ENCODE measurements around the gene FAM180A. TPM values are rescaled to one million over a fixed set of nuclear protein-coding genes. Genes with fewer than 3 reads are reported as not detected.

The FAM180A gene
- total and polyA plus RNA-seq, 4 donors = 0.19 to 10.5 (median 5.6) TPM

- TF ChIP-seq, protein P1, sequence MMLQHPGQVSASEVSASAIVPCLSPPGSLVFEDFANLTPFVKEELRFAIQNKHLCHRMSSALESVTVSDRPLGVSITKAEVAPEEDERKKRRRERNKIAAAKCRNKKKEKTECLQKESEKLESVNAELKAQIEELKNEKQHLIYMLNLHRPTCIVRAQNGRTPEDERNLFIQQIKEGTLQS (IDR thresholded peaks at IDR 0.05) = no peak
- TF ChIP-seq HNF4A (conservative IDR thresholded peaks at IDR 0.05) = no peak
- no peak for TF ChIP-seq RAD21 (IDR thresholded peaks at IDR 0.05)
- TF ChIP-seq FOXA1 (IDR thresholded peaks at IDR 0.05) = no peak
- TF ChIP-seq RXRA (IDR thresholded peaks at IDR 0.05) = no peak
- TF ChIP-seq YY1 (IDR thresholded peaks at IDR 0.05) = no peak
- TF ChIP-seq, protein P2, sequence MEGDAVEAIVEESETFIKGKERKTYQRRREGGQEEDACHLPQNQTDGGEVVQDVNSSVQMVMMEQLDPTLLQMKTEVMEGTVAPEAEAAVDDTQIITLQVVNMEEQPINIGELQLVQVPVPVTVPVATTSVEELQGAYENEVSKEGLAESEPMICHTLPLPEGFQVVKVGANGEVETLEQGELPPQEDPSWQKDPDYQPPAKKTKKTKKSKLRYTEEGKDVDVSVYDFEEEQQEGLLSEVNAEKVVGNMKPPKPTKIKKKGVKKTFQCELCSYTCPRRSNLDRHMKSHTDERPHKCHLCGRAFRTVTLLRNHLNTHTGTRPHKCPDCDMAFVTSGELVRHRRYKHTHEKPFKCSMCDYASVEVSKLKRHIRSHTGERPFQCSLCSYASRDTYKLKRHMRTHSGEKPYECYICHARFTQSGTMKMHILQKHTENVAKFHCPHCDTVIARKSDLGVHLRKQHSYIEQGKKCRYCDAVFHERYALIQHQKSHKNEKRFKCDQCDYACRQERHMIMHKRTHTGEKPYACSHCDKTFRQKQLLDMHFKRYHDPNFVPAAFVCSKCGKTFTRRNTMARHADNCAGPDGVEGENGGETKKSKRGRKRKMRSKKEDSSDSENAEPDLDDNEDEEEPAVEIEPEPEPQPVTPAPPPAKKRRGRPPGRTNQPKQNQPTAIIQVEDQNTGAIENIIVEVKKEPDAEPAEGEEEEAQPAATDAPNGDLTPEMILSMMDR (IDR thresholded peaks at IDR 0.05; ENCODE audit: low read depth, low read length, missing input control) = no peak
- TF ChIP-seq HNF4G (IDR thresholded peaks at IDR 0.05) = no peak
- no peak for TF ChIP-seq JUND (IDR thresholded peaks at IDR 0.05)
- no peak for TF ChIP-seq SP1 (IDR thresholded peaks at IDR 0.05)
- TF ChIP-seq FOXA2 (IDR thresholded peaks at IDR 0.05) = no peak
- no peak for TF ChIP-seq GABPA (IDR thresholded peaks at IDR 0.05 in 1 of 2, conservative IDR thresholded peaks at IDR 0.05 in 1 of 2)
- TF ChIP-seq, protein P3, sequence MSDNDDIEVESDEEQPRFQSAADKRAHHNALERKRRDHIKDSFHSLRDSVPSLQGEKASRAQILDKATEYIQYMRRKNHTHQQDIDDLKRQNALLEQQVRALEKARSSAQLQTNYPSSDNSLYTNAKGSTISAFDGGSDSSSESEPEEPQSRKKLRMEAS (IDR thresholded peaks at IDR 0.05) = no peak
- H3K27ac ChIP-seq (ENCODE audit: low read depth in 1 of 2, low read length in 2 of 2) = no peak overlapping the region
- H3K27me3 ChIP-seq (ENCODE audit: control insufficient read depth in 4 of 4, insufficient read depth in 4 of 4, low read length in 3 of 4) = no peaks in the 10 kb centered on the region
- 83% methylated on average over 6 of the region's 6 CpGs for WGBS
- no peak for DNase-seq (ENCODE audit: low spot score)
- no peaks in the 10 kb centered on the region for H3K9me3 ChIP-seq (ENCODE audit: control insufficient read depth in 4 of 4, low read length in 3 of 4)
- no peak overlapping the region for H3K9ac ChIP-seq (ENCODE audit: low read depth in 1 of 2, low read length in 2 of 2)
- H3K4me1 ChIP-seq (ENCODE audit: control insufficient read depth in 4 of 4, insufficient read depth in 4 of 4, low read length in 3 of 4) = no peaks in the 10 kb centered on the region
- H3K4me3 ChIP-seq (ENCODE audit: low read depth in 1 of 3, low read length in 3 of 3) = no peak overlapping the region
- no peaks in the 10 kb centered on the region for H3K36me3 ChIP-seq (ENCODE audit: control insufficient read depth in 4 of 4, insufficient read depth in 3 of 4, low read depth in 1 of 4, low read length in 3 of 4)
These were observed 11.9 kb downstream of the FAM180A start for GRCh38 chr7:135736586-135737305.

- H3K4me1 ChIP-seq (ENCODE audit: control insufficient read depth in 4 of 4, insufficient read depth in 4 of 4, low read length in 3 of 4) = no peaks in the 10 kb centered on the region
- H3K4me3 ChIP-seq (ENCODE audit: low read depth in 1 of 3, low read length in 3 of 3) = no peak overlapping the region
- TF ChIP-seq RAD21 (IDR thresholded peaks at IDR 0.05) (no peak), ZBTB33 (IDR thresholded peaks at IDR 0.05) (no peak), GABPA (IDR thresholded peaks at IDR 0.05 in 1 of 2, conservative IDR thresholded peaks at IDR 0.05 in 1 of 2) (no peak), YY1 (IDR thresholded peaks at IDR 0.05) (no peak), FOXA2 (IDR thresholded peaks at IDR 0.05) (no peak), JUND (IDR thresholded peaks at IDR 0.05) (no peak), REST (IDR thresholded peaks at IDR 0.05) (no peak), SP1 (IDR thresholded peaks at IDR 0.05) (no peak), HNF4A (conservative IDR thresholded peaks at IDR 0.05) (no peak), TAF1 (conservative IDR thresholded peaks at IDR 0.05) (no peak), EGR1 (IDR thresholded peaks at IDR 0.05; ENCODE audit: low read depth in 2 of 2) (no peak), RXRA (IDR thresholded peaks at IDR 0.05) (no peak)
- TF ChIP-seq, protein P2 (IDR thresholded peaks at IDR 0.05; ENCODE audit: low read depth, low read length, missing input control) = no peak
- TF ChIP-seq, protein P1 (IDR thresholded peaks at IDR 0.05) = no peak
- 74% methylated on average over 1 of the region's 1 CpG for WGBS
- no peaks in the 10 kb centered on the region for H3K9me3 ChIP-seq (ENCODE audit: control insufficient read depth in 4 of 4, low read length in 3 of 4)
- H3K36me3 ChIP-seq (ENCODE audit: control insufficient read depth in 4 of 4, insufficient read depth in 3 of 4, low read depth in 1 of 4, low read length in 3 of 4) = no peaks in the 10 kb centered on the region
- H3K9ac ChIP-seq (ENCODE audit: low read depth in 1 of 2, low read length in 2 of 2) = no peak overlapping the region
- DNase-seq (ENCODE audit: low spot score) = no peak
- peaks cover 0 to 2% (median 0%) of the 10 kb centered on the region in 4 donors for H3K27me3 ChIP-seq (ENCODE audit: control insufficient read depth in 4 of 4, insufficient read depth in 4 of 4, low read length in 3 of 4)
- H3K27ac ChIP-seq (ENCODE audit: low read depth in 1 of 2, low read length in 2 of 2) = no peak overlapping the region
These were observed 14.3 kb downstream of the FAM180A start for GRCh38 chr7:135734343-135734689.

Measured in liver (tissue), 9 donors.